Hepatocyte (in vitro differentiated cells): Measurements from ENCODE around the gene ILDR2. TPM values are rescaled to one million over a fixed set of nuclear protein-coding genes. Genes with fewer than 3 reads are reported as not detected.

Experiments
- DNase-seq: peaks from one replicate; pipeline ENCODE4 v3.0.0-alpha.2; 2016; ENCODE audit warnings: low spot score
- H2AFZ ChIP-seq: fragments of 200-600 bp; sonication (generic); 2 replicates; pipeline ENCODE4 v1.6.0; 2016; ENCODE audit warnings: antibody characterized with exemption, mild to moderate bottlenecking
- H3K27ac ChIP-seq: fragments of 200-600 bp; sonication (generic); 2 replicates; pipeline ENCODE4 v1.5.1; 2016; ENCODE audit warnings: mild to moderate bottlenecking
- H3K27me3 ChIP-seq: fragments of 200-600 bp; sonication (generic); 2 replicates; pipeline ENCODE4 v1.6.1; 2016
- H3K36me3 ChIP-seq: fragments of 200-600 bp; sonication (generic); replicated peaks from 2 replicates; pipeline ENCODE4 v1.5.1; 2016; ENCODE audit warnings: low read depth; ENCODE audit not compliant: insufficient read depth
- H3K4me1 ChIP-seq: fragments of 200-600 bp; sonication (generic); 2 replicates; pipeline ENCODE4 v1.5.1; 2016; ENCODE audit warnings: mild to moderate bottlenecking, moderate library complexity; ENCODE audit not compliant: insufficient read depth
- H3K4me2 ChIP-seq: fragments of 200-600 bp; sonication (generic); 2 replicates; pipeline ENCODE4 v1.6.0; 2016
- H3K4me3 ChIP-seq: fragments of 200-600 bp; sonication (generic); 2 replicates; pipeline ENCODE4 v1.5.1; 2016; ENCODE audit warnings: mild to moderate bottlenecking
- H3K79me2 ChIP-seq: fragments of 200-600 bp; sonication (generic); 2 replicates; pipeline ENCODE4 v1.6.0; 2017; ENCODE audit warnings: mild to moderate bottlenecking
- H3K9me2 ChIP-seq: fragments of 200-600 bp; sonication (generic); replicated peaks from 2 replicates; pipeline ENCODE4 v1.6.0; 2017; ENCODE audit warnings: mild to moderate bottlenecking; ENCODE audit not compliant: insufficient read depth
- H3K9me3 ChIP-seq: fragments of 200-600 bp; sonication (generic); 2 replicates; pipeline ENCODE4 v1.5.1; 2016; ENCODE audit warnings: low read depth, mild to moderate bottlenecking
- H4K20me1 ChIP-seq: fragments of 200-600 bp; sonication (generic); 2 replicates; pipeline ENCODE4 v1.6.0; 2016; ENCODE audit warnings: mild to moderate bottlenecking; ENCODE audit not compliant: insufficient read depth, poor library complexity, severe bottlenecking
- CTCF ChIP-seq: fragments of 200-600 bp; sonication (generic); IDR thresholded peaks from 2 replicates; pipeline ENCODE4 v1.5.1; 2016; ENCODE audit warnings: antibody characterized with exemption, mild to moderate bottlenecking; ENCODE audit not compliant: poor library complexity
- EZH2 ChIP-seq: fragments of 200-600 bp; sonication (generic); IDR thresholded peaks from 2 replicates; pipeline ENCODE4 v1.6.1; 2016; ENCODE audit warnings: antibody characterized with exemption, mild to moderate bottlenecking, borderline replicate concordance
- EZH2phosphoT487 ChIP-seq: fragments of 200-600 bp; sonication (generic); IDR thresholded peaks from one replicate; pipeline ENCODE4 v1.6.1; 2018; ENCODE audit warnings: antibody characterized with exemption, mild to moderate bottlenecking, low read depth, moderate library complexity; ENCODE audit not compliant: unreplicated experiment, severe bottlenecking
- WGBS: methylation state at CpG from one replicate; pipeline ENCODE4 v1.1.6; 2016; ENCODE audit warnings: low lambda C conversion rate; ENCODE audit errors: missing lambda C conversion rate; 5-methylcytosine and 5-hydroxymethylcytosine counted together
- polyA plus RNA-seq: library from polyadenylated mRNA; unstranded; fragments of >200 nt; fragmentation: Nextera tagmentation; extraction: Ambion mirVana; gene quantifications from 2 replicates; pipeline ENCODE4 v1.2.1, GENCODE V29; 2016
- total RNA-seq: library from RNA; depleted of rRNA; stranded (reverse); fragments of >200 nt; gene quantifications from 2 replicates; pipeline ENCODE4 v1.2.3, GENCODE V29; 2014

ILDR2 gene
- total and polyA plus RNA-seq, 2 experiments from 2014 or later, result 1.6 to 3.4 TPM

GRCh38 chr1:166999075-166999474 lies 23.7 kb upstream of the ILDR2 start:
- no peak overlapping the region for H2AFZ ChIP-seq

GRCh38 chr1:166988974-166989515 lies 13.7 kb upstream of the ILDR2 start, which contains the start of gene MAEL:
Gene MAEL (plus strand): TSS chr1:166989280. CDS start chr1:166989353, 73 bp downstream.
- H3K27me3 ChIP-seq, result no peaks in the 10 kb centered on the region
- H2AFZ ChIP-seq, result no peak within 1 kb of the TSS
- no peaks in the 10 kb centered on the region for H3K36me3 ChIP-seq
- no peak within 1 kb of the TSS for H3K4me2 ChIP-seq
- no peaks in the 10 kb centered on the region for H3K9me2 ChIP-seq
- TF ChIP-seq CTCF (no peak), EZH2phosphoT487 (no peak), EZH2 (no peak)
- H3K9me3 ChIP-seq, result no peaks in the 10 kb centered on the region
- no peaks in the 10 kb centered on the region for H3K4me1 ChIP-seq
- WGBS, result 97% methylated on average over 45 of the region's 45 CpGs
- no peaks in the 10 kb centered on the region for H4K20me1 ChIP-seq
- H3K27ac ChIP-seq, result no peak within 1 kb of the TSS
- no peaks in the 10 kb centered on the region for H3K79me2 ChIP-seq
- H3K4me3 ChIP-seq, result no peak within 1 kb of the TSS
- no peak for DNase-seq

More at GRCh38 chr1:166999075-166999474, 23.7 kb upstream of the ILDR2 start:
- H3K36me3 ChIP-seq, result no peaks in the 10 kb centered on the region
- no peak for DNase-seq
- H3K79me2 ChIP-seq, result no peaks in the 10 kb centered on the region
- no peaks in the 10 kb centered on the region for H3K27me3 ChIP-seq
- H4K20me1 ChIP-seq, result no peaks in the 10 kb centered on the region
- no peaks in the 10 kb centered on the region for H3K9me3 ChIP-seq
- H3K9me2 ChIP-seq, result no peaks in the 10 kb centered on the region
- H3K4me2 ChIP-seq, result no peak overlapping the region
- 71% methylated on average over 1 of the region's 1 CpG for WGBS
- H3K4me3 ChIP-seq, result no peak overlapping the region
- H3K4me1 ChIP-seq, result peaks cover 4% of the 10 kb centered on the region
- no peak for TF ChIP-seq CTCF
- TF ChIP-seq EZH2, result no peak
- TF ChIP-seq EZH2phosphoT487, result no peak
- H3K27ac ChIP-seq, result no peak overlapping the region

- Histone ChIP-seq H3K36me3 (no peaks in the 10 kb centered on the region), H3K4me2 (no peak overlapping the region), H3K79me2 (no peaks in the 10 kb centered on the region), H3K27me3 (peaks cover 41% of the 10 kb centered on the region), H4K20me1 (no peaks in the 10 kb centered on the region), H2AFZ (no peak overlapping the region), H3K4me1 (no peaks in the 10 kb centered on the region), H3K9me2 (no peaks in the 10 kb centered on the region), H3K27ac (no peak overlapping the region), H3K4me3 (no peak overlapping the region), H3K9me3 (no peaks in the 10 kb centered on the region)
- TF ChIP-seq CTCF, result no peak
- no peak for TF ChIP-seq EZH2phosphoT487
- TF ChIP-seq EZH2, result no peak
- WGBS, result 95% methylated on average over 1 of the region's 1 CpG
- no peak for DNase-seq
Measured at GRCh38 chr1:166981589-166981988, 6.2 kb upstream of the ILDR2 start.

GRCh38 chr1:166980818-166981217 lies 5.5 kb upstream of the ILDR2 start:
- no peaks in the 10 kb centered on the region for H3K79me2 ChIP-seq
- peaks cover 48% of the 10 kb centered on the region for H3K27me3 ChIP-seq
- H3K27ac ChIP-seq, result no peak overlapping the region
- H3K9me3 ChIP-seq, result no peaks in the 10 kb centered on the region
- H3K4me2 ChIP-seq, result no peak overlapping the region
- WGBS, result 87% methylated on average over 3 of the region's 3 CpGs
- TF ChIP-seq CTCF, result no peak
- TF ChIP-seq EZH2phosphoT487, result no peak
- no peak for TF ChIP-seq EZH2
- H3K4me3 ChIP-seq, result no peak overlapping the region
- H2AFZ ChIP-seq, result no peak overlapping the region
- H3K4me1 ChIP-seq, result no peaks in the 10 kb centered on the region
- no peaks in the 10 kb centered on the region for H4K20me1 ChIP-seq
- DNase-seq, result no peak
- H3K9me2 ChIP-seq, result no peaks in the 10 kb centered on the region
- no peaks in the 10 kb centered on the region for H3K36me3 ChIP-seq
